Right atrium auricular region (tissue), 2 donors: ENCODE measurements around the gene ZDHHC1. TPM values are rescaled to one million over a fixed set of nuclear protein-coding genes. Genes with fewer than 3 reads are reported as not detected.
A peak's percentile ranks its signal among the peaks of the same experiment; 100 is the strongest.
"Not testable (repeated sequence)": the region's sequence is repeated elsewhere in the genome, so short reads cannot be mapped to it uniquely, and the experiment has no call there.

Experiments used
- DNase-seq: peaks from one replicate; pipeline ENCODE4 v3.0.0-alpha.2; 2019; ENCODE audit warnings: low spot score
- H3K27ac ChIP-seq, 2 donors: fragments of 200-600 bp; sonication (generic); 1 replicate in 1 of 2; 2 replicates in 1 of 2; pipeline ENCODE4 v1.5.1; 2016 to 2019
- H3K27me3 ChIP-seq, 2 donors: fragments of 200-600 bp; sonication (generic); one replicate each; pipeline versions ENCODE4 v1.5.1 to v1.6.0; 2017 to 2019
- H3K36me3 ChIP-seq: fragments of 200-600 bp; sonication (generic); one replicate; pipeline ENCODE4 v1.5.1; 2016
- H3K4me1 ChIP-seq, 2 donors: fragments of 200-600 bp; sonication (generic); one replicate each; pipeline versions ENCODE4 v1.5.1 to v1.6.0; 2017 to 2019
- H3K4me3 ChIP-seq, 2 donors: fragments of 200-600 bp; sonication (generic); 1 replicate in 1 of 2; 2 replicates in 1 of 2; pipeline ENCODE4 v1.5.1; 2017 to 2019; ENCODE audit warnings: mild to moderate bottlenecking in 1 of 2, moderate library complexity in 1 of 2
- H3K9me3 ChIP-seq, 2 donors: fragments of 200-600 bp; sonication (generic); one replicate each; pipeline ENCODE4 v1.5.1; 2019
- total RNA-seq, 2 donors: library from RNA; depleted of rRNA; stranded (reverse); fragments of >200 nt; gene quantifications; one replicate each; pipeline ENCODE4 v1.1.0, GENCODE V29; 2016
- TF ChIP-seq, protein P1 (sequence below), 2 donors: fragments of 200-600 bp; sonication (generic); IDR thresholded peaks; one replicate each; pipeline ENCODE4 v1.5.1; 2019; ENCODE audit warnings: antibody characterized with exemption in 2 of 2

Gene ZDHHC1
- total RNA-seq, 2 donors from 2014 or later = 8.9 to 11.8 TPM

- H3K36me3 ChIP-seq = no peaks in the 10 kb centered on the region
- DNase-seq = no peak
- no peaks in the 10 kb centered on the region for H3K9me3 ChIP-seq
- TF ChIP-seq, protein P1, sequence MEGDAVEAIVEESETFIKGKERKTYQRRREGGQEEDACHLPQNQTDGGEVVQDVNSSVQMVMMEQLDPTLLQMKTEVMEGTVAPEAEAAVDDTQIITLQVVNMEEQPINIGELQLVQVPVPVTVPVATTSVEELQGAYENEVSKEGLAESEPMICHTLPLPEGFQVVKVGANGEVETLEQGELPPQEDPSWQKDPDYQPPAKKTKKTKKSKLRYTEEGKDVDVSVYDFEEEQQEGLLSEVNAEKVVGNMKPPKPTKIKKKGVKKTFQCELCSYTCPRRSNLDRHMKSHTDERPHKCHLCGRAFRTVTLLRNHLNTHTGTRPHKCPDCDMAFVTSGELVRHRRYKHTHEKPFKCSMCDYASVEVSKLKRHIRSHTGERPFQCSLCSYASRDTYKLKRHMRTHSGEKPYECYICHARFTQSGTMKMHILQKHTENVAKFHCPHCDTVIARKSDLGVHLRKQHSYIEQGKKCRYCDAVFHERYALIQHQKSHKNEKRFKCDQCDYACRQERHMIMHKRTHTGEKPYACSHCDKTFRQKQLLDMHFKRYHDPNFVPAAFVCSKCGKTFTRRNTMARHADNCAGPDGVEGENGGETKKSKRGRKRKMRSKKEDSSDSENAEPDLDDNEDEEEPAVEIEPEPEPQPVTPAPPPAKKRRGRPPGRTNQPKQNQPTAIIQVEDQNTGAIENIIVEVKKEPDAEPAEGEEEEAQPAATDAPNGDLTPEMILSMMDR (IDR thresholded peaks at IDR 0.05) = no peak
- no peaks in the 10 kb centered on the region for H3K27me3 ChIP-seq
- H3K4me3 ChIP-seq = no peak overlapping the region
- no peak overlapping the region for H3K27ac ChIP-seq
- H3K4me1 ChIP-seq = peaks cover 0 to 18% of the 10 kb centered on the region in 2 donors
These were observed 3.7 kb upstream of the ZDHHC1 start for GRCh38 chr16:67419931-67420330.

DNA sequence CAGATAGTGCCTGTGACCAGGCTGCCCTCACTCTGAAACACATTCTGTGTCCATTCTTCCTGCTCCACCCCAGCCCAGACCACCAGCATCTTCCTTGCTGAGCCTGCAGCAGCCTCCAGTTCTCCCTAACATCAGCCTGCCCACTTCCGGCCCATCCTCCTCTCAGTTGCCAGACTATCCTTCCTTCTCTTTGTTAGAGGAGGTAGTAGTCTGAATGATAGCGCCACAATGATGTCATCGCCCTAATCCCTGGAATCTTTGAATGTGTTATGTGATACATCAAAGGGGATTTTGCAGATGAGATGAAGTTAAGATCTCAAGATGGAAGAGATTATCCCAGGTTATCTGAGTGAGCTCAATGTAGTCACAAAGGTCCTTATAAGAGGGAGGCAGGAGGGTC lies 3.2 kb upstream of the ZDHHC1 start:
- no peak for DNase-seq
- Histone ChIP-seq H3K9me3 (no peaks in the 10 kb centered on the region), H3K27me3 (no peaks in the 10 kb centered on the region)

GRCh38 chr16:67417333-67418061 lies 1.2 kb upstream of the ZDHHC1 start:
- TF ChIP-seq, protein P1 (IDR thresholded peaks at IDR 0.05) = no peak
- H3K27me3 ChIP-seq = no peaks in the 10 kb centered on the region
- H3K4me3 ChIP-seq = no peak overlapping the region
- no peak for DNase-seq
- no peaks in the 10 kb centered on the region for H3K9me3 ChIP-seq
- H3K27ac ChIP-seq = no peak overlapping the region
- H3K36me3 ChIP-seq = no peaks in the 10 kb centered on the region
- H3K4me1 ChIP-seq = peaks cover 0 to 12% of the 10 kb centered on the region in 2 donors

More for the DNA sequence above, 3.2 kb upstream of the ZDHHC1 start:
- no peak overlapping the region for H3K4me3 ChIP-seq
- no peak overlapping the region for H3K27ac ChIP-seq
- H3K36me3 ChIP-seq = no peaks in the 10 kb centered on the region
- peaks cover 0 to 18% of the 10 kb centered on the region in 2 donors for H3K4me1 ChIP-seq
- TF ChIP-seq, protein P1 (IDR thresholded peaks at IDR 0.05) = no peak

DNA sequence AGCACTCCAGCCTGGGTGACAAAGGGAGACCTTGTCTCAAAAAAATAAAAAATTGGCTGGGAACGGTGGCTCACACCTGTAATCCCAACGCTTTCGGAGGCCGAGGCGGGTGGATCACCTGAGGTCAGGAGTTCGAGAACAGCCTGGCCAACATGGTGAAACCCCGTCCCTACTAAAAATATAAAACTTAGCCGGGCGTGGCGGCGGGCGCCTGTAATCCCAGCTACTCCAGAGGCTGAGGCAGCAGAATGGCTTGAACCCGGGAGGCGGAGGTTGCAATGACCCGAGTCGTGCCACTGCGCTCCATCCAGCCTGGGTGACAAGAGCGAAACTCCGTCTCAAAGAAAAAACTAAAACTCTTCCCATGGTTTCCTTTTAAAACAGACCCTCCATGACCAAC lies 856 bp downstream of the ZDHHC1 start:
- Histone ChIP-seq H3K4me3 (peak overlapping the region; percentile 68 to 92), H3K27ac (peak overlapping the region; percentile 75 to 79), H3K4me1 (peaks cover 0 to 12% of the 10 kb centered on the region in 2 donors)
- H3K36me3 ChIP-seq, DNase-seq, H3K27me3 ChIP-seq, H3K9me3 ChIP-seq: not testable (repeated sequence)

DNA sequence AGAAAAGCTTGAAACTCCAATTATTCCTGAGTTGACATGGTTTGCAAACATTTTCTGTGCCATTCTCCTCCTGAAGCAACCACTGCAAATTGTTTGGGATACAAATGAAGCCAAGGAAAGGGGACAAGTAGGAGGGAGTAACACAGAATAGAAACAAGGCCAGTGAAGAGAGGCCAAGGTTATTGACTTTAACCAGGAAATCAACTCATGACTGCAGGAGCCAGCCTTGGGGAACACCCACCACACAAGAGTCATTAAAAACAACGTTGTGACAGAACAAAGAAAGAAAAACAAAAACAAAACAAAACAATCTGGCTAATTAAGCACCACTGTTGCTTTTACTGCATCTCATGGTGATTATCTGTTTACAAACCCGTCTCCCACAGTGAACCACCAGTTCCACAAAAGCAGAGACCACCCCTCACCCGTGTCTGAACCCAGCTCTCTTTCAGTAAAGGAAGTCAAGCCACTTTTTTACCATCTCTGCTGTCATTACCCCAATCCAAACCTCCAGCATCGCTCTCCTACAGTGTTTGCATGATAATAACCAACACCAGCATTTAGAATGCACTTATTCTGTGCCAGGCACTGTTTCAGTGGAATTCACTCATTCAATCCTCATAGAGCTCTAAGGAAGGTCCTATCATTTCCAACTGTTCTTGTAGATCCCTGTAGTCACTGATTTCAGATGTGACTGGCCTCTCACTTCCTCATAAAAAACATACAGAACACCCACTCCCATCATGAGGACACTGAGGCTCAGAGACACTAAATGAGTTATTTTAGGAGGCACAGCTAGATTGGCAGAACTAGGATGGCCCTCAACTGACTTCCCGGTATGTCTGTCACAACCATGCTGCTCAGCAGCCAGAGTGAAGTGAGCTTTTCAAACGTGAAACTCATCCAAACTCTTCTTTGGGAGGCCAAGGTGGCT lies 2.0 kb downstream of the ZDHHC1 start:
- Histone ChIP-seq H3K4me1 (peaks cover 0 to 12% of the 10 kb centered on the region in 2 donors), H3K9me3 (no peaks in the 10 kb centered on the region), H3K36me3 (no peaks in the 10 kb centered on the region), H3K27me3 (no peaks in the 10 kb centered on the region), H3K4me3 (no peak overlapping the region), H3K27ac (no peak overlapping the region)
- DNase-seq = no peak
- TF ChIP-seq, protein P1 (IDR thresholded peaks at IDR 0.05) = no peak

GRCh38 chr16:67412294-67412693 lies 4.0 kb downstream of the ZDHHC1 start:
- Histone ChIP-seq H3K4me3 (no peak overlapping the region), H3K9me3 (no peaks in the 10 kb centered on the region), H3K4me1 (peaks cover 0 to 12% of the 10 kb centered on the region in 2 donors), H3K27ac (no peak overlapping the region), H3K27me3 (no peaks in the 10 kb centered on the region), H3K36me3 (no peaks in the 10 kb centered on the region)
- DNase-seq = no peak
- TF ChIP-seq, protein P1 (IDR thresholded peaks at IDR 0.05) = no peak
